ENCODE results near the gene LSM11.
A peak's percentile ranks its signal among the peaks of the same experiment; 100 is the strongest.
"Not testable (repeated sequence)": the region's sequence is repeated elsewhere in the genome, so short reads cannot be mapped to it uniquely, and the experiment has no call there.

The LSM11 gene

DNA sequence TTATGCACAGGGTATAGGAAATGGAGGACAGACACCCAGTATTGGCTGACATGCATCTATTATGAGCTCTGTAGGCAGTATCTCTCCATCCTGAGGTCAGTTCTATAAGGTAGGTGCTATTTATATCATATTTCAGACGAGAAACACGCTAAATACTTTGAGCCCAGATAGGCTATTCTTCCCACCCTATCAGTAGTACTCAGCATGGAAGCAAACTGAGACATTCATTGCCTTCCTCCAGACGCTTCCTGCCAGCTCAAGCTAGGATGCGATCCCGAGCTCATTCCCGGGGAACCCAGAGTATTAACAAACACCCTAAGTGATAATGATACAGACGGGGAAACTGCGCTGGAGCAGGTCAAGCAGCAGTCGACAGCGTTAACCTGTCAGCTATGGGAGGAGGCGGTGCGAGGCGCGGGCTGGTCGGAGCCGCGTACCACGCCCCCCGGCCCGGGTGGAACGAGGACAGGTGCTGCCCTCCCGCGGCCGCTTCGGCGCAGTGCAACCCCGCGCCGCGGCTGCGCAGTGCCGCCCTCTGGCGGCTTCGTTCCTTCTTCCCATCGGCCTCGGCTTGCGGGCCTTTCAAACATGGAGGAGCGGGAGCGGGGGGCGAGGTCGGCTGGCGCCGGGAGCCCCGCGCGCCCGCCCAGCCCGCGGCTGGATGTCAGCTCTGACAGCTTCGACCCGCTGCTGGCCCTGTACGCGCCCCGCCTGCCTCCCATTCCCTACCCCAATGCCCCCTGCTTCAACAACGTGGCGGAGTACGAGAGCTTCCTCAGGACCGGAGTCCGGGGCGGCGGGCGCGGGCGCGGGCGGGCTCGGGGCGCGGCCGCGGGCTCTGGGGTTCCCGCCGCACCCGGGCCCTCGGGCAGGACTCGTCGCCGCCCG, at the start of gene LSM11:
LSM11 (plus strand) TSS at position 550 of the 888 bp plus-strand sequence; CDS start at position 589, 39 bp downstream.
- DNase-seq: peak; percentile 39

DNA sequence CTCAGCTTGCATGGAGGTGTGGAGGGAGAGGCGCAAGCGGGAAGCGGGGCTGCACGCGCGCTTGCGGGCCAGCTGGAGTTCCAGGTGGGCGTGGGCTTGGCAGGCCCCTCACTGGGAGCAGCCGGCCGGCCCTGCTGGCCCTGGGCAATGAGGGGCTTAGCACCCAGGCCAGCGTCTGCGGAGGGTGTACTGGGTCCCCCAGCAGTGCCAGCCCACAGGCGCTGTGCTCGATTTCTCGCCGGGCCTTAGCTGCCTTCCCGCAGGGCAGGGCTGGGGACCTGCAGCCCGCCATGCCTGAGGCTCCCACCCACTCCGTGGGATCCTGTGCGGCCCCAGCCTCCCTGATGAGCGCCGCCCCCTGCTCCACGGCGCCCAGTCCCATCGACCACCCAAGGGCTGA, 49.7 kb upstream of the LSM11 start:
- DNase-seq: not testable (repeated sequence)

DNA sequence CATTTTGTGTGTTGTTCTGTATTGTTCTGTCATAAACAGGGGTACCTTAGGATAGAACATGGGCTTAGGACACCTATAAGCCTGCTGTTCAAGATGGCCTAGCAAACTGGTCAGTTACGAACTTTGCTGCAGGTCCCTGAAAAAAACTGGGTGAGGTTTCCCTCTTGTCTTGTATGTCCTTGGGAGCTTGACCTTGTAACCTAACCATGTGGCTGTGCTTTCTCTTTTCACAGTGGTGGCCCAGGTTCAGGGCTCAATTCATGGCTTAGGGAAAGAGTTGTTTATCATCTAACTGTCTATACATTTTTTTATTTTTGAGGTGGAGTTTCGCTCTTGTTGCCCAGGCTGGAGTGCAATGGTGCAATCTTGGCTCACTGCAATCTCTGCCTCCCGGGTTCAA, 47.4 kb upstream of the LSM11 start:
- DNase-seq: not testable (repeated sequence)

DNA sequence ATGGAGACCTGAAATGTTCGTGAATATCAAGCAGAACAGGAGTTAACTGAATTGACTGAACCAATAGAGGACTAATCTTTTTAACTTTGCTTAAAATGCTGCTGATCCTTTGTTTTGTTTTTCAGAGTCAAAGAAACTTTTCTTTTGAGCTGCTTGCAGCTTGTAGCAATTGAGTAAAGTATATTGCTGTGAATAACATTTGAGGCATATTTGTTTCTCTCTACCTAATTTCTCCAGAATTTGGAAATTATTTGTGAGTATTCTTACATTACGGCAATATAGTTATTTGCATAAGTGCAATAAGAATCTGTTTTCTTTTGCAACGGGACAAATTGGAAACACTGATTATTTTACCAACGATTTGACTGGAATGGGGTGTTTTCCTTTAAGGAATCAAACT, 44.8 kb upstream of the LSM11 start:
- not testable (repeated sequence) for DNase-seq

DNA sequence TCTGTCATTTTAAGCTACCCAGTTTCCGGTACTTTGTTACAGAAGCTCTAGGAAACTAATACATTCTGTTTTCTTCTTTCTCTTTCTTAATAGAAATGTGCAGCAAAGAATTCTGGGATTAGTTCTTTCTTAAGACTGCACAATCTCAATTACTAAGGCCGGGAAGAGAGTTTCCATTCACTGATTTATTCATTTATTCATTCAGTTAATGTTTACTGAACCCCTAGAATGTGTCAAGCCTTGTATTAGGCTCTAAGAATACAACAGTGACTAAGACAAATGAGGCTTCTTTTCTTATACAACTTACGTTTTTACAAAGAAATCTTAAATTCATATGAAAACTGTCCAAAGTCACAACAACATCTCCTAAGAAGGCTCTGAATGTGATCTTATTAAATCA, 39.8 kb upstream of the LSM11 start:
- no peak for DNase-seq

DNA sequence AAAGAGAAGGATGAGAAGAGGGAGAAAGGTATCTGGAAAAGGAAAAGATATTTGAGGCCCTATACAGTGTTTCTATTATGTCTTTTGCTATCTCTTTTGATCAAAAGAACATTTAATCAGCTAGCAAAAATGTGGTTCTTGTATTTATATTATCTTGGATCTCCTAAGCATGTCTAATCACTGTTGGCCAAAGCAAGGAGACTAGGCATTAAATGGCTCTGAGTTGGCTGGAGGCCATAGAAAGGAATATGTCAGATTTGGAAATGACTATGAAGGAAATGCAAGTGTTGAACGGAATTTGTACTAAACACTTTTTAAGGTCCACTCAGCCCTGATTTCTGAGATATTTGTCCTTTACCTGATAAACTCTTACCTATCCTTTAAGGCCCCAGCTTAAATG, 34.6 kb upstream of the LSM11 start:
- DNase-seq: no peak

DNA sequence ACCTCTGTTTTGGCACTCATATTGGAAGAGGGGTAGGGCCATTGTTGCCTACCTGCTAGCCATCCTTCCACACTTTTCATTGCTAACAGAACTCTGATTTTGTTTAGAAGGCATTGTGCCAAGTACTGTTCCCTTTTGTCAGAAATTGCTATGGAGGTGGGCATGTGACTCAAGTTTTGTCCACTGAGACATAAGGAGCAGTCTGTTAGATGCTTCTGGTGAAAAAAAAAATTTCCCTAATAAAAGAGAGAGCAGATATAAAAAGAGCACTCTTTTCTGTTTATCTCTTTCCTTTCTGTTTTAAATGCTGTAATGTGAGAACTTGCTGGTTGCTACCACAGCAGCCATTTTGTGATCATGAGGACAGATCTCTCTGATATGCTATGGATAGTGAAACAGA, 34.2 kb upstream of the LSM11 start:
- no peak for DNase-seq

DNA sequence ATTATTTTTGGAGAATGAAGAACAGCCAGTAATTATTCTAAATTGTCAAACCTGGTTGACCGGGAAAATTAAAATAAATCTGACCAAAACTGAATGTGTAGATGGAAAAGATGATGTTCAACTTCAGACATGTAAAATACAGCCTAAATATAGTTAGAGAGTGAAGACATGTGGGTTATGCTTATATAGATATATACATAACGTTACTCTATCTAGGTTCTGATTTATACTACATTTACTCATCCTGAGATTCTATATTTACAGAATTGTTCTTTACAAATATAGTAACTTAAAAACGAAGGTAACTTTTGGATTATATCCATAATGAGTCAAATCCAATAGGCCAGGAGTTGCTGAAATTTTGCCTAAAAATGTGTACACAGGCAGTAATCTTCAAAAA, 33.1 kb upstream of the LSM11 start:
- DNase-seq: no peak

DNA sequence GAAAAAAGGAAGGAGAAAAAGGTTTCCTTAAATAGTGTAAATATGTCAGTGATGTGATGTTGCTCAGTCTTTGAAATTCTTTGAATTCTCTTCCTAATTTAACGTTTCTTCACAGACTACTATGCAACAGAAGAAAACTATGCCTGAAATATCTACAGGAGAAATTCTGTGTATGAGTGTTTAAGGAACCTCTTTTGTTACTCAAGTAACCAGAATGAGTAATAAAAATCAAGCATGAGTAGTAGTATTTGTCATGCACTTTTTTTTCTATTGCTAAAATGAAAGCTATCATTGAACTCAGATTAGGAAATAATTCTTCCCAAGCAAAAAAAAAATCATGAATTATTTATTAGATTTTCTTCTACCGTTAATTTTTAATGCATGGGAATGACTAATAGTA, 32.6 kb upstream of the LSM11 start:
- DNase-seq: no peak

DNA sequence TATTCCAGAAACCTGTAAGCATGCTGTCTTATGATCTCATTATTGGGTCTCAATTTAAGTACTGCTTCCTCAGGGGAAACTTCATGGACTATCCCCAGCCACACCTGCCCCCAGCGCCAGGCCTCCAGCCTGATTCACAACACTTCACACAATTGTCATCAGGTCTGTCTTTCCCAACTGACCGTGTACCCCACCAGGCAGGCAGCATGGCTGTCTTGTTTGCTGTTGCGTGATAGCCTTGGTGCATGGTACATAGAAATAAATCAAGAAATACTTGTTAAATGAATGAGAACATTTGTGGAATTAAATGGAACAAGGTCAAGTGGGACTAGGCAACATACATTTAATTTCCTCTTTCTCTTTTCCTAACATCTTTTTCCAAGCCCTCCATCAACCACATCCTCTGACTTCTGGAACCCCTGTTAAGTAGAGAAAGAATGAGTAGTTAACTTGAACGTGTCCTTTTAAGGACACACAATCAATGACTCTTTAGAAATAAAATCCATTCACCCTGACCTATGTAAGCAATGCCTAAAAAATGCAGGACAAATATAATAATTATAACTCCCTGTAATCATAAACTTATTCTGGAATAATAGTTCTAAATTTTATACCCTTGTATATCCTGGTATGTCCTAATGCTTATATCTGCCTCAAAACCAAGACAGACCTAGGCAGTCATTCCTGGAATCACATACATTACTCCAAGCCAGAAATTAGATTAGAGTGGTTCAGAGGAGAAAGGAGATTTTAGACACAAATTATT, 29.5 kb upstream of the LSM11 start:
- no peak for DNase-seq

DNA sequence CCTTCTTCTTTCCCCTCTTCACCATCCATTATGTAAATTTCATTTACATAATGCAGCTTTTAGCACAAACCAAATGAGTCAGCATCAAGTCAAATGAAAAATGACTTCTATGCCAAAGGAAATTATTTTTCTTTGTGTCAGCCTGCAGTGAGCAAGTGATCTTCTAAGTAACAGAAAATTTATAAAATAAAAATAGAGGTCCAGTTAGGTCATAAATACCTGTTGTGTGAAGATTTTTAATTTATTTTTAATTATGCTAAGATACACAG, 29.0 kb upstream of the LSM11 start:
- no peak for DNase-seq

DNA sequence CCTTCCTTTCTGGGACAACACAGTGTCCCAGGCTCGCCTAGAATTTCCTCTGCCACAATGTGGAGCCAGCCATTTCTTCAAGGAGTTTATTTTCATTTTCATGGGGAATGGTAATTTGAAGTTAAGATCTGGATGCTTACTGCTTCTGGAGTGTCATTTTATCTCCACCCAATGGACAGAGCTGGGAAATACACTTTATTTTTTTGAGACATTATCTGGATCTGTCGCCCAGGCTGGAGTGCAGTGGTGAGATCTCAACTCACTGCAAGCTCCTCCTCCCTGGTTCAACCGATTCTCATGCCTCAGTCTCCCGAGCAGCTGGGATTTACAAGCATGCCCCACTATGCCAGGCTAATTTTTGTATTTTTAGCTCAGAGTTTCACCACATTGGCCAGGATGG, 25.0 kb upstream of the LSM11 start:
- DNase-seq: peak; percentile 0

DNA sequence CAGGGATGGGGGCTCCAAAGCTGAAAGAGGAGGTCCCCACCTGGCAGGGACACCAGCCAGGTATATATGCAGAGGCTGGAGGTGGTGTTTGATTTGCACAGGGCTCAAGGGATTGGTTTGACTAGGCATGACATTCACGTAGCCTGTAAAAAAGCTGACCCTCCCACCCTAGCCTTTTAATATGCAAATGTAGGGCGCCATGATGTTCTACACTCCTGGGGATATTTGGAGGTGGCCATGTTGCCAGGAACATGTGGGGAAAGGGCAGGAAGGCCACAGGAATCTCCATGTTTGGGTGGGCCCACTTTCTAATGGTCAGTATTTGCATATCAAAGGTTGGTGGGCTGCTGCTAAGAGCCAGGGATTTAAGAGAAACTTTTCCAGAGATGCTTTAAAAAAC, 24.3 kb upstream of the LSM11 start:
- DNase-seq: no peak

DNA sequence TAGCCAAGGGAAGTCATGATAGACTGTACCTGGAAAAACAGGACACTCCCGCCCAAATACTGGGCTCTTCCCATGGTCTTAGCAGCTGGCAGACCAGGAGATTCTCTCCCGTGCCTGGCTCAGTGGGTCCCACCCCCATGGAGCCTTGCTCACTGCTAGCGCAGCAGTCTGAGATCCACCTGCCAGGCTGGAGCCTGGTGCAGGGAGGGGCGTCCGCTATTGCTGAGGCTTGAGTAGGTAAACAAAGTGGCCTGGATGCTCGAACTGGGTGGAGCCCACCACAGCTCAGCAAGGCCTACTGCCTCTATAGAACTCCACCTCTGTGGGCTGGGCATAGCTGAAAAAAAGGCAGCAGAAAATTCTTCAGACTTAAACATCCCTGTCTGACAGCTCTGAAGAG, 22.4 kb upstream of the LSM11 start:
- no peak for DNase-seq

DNA sequence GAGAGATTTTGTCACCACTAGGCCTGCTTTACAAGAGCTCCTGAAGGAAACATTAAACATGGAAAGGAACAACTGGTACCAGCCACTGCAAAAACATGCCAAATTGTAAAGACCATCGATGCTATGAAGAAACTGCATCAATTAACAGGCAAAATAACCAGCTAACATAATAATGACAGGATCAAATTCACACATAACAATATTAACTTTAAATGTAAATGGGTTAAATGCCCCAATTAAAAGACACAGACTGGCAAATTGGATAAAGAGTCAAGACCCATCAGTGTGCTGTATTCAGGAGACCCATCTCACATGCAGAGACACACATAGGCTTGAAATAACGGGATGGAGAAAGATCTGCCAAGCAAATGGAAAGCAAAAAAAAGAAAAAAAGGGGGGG, 20.6 kb upstream of the LSM11 start:
- DNase-seq: not testable (repeated sequence)

DNA sequence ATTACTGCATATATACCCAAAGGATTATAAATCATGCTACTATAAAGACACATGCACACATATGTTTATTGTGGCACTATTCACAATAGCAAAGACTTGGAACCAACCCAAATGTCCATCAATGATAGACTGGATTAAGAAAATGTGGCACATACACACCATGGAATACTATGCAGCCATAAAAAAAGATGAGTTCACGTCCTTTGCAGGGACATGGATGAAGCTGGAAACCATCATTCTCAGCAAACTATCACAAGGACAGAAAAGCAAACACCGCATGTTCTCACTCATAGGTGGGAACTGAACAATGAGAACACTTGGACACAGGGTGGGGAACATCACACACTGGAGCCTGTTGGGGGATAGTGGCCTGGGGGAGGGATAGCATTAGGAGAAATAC, 16.9 kb upstream of the LSM11 start:
- DNase-seq: not testable (repeated sequence)

DNA sequence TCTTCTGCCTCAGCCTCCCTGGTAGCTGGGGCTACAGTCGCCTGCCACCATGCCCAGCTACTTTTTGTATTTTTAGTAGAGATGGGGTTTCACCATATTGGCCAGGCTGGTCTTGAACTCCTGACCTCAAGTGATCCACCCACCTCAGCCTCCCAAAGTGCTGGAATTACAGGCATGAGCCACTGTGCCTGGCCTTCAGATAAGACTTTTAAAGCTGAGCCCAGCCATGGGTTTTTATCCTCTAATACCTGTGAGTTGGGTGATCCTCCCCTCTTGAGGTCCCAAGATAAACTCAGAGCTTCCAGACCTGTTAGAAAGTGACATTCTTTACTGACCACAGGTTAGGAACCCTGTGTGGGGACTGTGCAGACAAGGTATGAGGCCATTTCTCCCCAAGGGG, 15.7 kb upstream of the LSM11 start:
- not testable (repeated sequence) for DNase-seq

DNA sequence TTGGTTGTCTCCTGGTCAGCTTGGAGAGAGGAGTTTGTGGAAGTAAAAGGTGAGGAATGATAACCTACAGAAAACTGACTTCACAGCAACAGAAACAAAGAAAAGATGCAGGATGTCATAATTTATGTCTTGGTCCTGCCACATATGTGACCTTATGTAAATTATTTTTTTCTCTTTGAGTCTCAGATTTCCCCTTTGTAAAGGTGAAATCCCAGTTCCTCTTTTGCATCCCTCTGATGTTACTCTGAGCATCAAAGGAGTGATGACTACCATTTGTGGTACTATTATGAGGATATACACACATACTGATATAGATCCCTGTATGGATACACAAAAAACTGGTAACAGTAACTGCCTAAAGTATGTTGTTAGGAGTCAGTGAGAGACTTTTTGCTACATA, 13.7 kb upstream of the LSM11 start:
- DNase-seq: no peak

DNA sequence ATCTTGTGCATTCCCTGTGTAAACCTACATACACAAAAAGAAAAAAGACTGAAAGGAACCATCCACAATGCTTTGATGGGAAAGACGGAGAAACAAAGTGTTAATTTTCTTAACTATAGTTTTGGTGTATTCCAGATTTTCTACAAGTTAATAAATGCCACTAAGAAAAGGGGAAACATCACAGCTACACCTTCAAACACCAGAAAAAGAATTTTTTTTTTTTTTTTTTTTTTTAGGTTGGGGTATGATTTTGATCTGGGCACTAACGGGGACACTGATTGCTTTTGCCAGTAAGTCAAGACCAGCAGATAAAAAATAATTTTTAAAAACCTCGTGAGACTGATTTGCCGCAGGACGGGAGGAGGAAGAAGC, 12.6 kb upstream of the LSM11 start:
- DNase-seq: no peak

DNA sequence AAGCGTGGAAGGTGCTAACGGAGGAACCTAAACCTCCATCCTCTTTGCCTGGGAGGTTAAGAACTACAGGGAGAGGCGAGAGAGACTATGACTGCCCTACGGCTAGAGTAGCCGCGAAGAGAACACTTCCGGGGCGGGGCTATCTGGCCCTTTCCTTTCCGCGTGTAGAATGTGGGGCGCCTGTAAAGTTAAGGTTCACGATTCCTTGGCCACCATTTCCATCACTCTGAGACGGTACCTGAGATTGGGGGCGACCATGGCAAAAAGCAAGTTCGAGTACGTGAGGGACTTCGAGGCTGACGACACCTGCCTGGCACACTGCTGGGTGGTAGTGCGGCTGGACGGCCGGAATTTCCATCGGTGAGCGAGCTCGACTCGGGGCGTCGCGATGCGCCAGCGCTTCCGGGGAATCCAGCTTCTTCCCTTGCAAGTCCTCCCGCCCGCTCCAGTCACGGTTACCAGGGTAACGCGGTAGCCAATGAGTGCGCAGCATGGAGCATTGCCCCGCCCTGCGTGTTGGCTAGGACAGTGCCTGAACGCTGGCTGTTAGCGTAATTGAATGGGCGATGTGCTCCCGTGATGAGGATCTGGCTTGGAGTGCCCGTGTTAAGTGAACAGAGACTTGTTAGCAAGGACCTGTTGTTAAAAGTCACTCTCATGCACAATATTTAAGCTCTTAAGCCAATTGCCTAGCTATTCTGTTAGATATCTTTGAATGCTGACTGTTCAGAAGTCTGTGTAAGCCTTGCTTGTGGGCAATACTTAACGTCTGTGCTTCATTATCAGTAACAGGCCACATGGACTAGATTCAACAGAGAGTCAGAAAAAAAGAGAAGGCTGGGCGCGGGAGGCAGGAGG, 12.0 kb upstream of the LSM11 start, which contains the start of gene THG1L:
THG1L (plus strand) TSS at position 149 of the 858 bp plus-strand sequence; CDS start at position 170, 21 bp downstream.
- DNase-seq: peak; percentile 79

DNA sequence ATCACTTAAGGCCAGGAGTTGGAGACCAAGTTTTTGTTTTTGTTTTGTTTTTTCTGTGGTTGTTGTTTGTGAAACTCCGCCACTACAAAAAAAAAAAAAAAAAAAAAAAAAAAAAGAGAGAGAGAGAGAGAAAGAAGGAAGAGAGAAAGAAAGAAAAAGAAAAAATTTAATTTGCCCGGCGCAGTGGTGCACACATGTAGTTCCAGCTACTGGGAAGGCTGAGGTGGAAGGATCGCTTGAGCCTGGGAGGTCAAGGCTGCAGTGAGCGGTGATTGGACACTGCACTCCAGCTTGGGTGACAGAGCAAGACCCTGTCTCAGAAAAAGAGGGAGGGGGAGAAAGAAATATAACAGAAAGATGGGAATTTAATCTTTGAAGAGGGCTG, 11.4 kb upstream of the LSM11 start:
- no peak for DNase-seq

DNA sequence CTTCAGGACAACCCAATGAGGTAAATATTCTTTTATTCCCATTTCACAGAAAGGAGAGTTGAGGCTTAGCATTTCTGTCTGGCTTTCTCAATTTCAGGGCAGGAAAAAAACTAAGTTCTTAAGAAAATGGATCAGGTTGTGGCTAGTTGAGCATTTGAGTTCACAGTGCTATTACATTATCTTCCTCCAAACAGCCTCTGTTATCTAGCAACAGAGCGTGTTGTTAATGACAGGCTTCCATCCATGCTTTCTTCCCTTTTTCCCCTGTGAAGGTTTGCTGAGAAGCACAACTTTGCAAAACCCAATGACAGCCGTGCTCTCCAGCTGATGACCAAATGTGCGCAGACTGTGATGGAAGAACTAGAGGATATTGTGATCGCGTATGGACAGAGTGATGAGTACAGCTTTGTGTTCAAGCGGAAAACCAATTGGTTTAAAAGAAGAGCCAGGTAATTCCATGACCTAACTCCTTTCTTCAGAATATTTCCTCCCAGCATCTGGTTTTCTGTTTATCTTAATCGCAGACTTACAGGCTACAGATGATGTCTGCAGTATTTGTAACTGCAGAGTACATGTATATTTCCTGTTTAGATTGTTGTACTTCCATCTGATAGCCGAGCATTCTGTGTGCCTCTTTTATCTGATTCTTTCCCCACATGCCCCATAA, 10.8 kb upstream of the LSM11 start:
- no peak for DNase-seq

DNA sequence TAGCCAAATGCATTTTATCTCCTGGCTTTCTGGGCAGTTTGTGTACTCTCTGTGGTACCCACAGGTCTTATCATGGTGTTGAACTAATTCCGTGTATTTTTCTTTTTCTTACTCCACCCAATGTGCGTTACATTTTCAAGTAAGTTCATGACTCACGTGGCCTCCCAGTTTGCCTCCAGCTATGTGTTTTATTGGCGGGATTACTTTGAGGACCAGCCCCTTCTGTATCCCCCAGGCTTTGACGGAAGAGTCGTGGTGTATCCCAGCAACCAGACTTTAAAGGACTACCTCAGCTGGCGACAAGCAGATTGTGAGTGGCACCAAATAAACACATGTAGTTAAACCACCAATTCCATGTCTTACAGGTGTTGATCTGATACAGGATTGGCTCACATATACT, 9.1 kb upstream of the LSM11 start:
- no peak for DNase-seq

Data from DMS79 (cell line).